ENCODE results near the gene ZIC1.

DNA sequence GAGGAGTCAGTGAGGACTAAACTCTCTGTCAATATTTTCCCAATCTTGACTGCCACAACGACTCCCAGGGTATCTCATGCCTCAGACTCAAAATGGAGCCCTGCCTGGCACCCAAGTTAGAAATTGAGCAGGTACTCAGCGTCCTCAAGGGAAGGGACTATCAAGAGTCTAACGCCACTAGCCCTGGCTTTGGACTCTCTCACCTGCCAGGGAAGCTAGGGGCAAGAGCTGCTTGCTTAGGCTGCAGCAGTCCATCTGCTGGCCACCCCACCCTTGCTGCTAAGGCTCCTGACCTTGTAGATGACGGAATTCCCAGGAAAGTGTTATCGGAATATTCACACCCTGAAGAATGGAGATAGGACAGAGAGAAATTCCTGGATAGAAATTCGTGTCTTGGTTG, 35.9 kb upstream of the ZIC1 start:
- TF ChIP-seq RAD21 (IDR thresholded peaks at IDR 0.05; ENCODE audit: low read depth) = no peak
- no peak for TF ChIP-seq TAF1 (IDR thresholded peaks at IDR 0.05; ENCODE audit: low read depth)
- TF ChIP-seq FOXM1 (IDR thresholded peaks at IDR 0.05; ENCODE audit: borderline replicate concordance, low read depth) = no peak
- TF ChIP-seq, protein P1, sequence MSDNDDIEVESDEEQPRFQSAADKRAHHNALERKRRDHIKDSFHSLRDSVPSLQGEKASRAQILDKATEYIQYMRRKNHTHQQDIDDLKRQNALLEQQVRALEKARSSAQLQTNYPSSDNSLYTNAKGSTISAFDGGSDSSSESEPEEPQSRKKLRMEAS (IDR thresholded peaks at IDR 0.05) = no peak
- TF ChIP-seq EGR1 (IDR thresholded peaks at IDR 0.05) = no peak
- no peak for TF ChIP-seq TCF12 (IDR thresholded peaks at IDR 0.05; ENCODE audit: low read depth)
- TF ChIP-seq CEBPB (IDR thresholded peaks at IDR 0.05) = no peak

Data from Ishikawa (cell line).